ENCODE measurements around the gene NTM. TPM values are rescaled to one million over a fixed set of nuclear protein-coding genes. Genes with fewer than 3 reads are reported as not detected.

NTM gene
- total RNA-seq, 1 donor = 52.2 TPM

DNA sequence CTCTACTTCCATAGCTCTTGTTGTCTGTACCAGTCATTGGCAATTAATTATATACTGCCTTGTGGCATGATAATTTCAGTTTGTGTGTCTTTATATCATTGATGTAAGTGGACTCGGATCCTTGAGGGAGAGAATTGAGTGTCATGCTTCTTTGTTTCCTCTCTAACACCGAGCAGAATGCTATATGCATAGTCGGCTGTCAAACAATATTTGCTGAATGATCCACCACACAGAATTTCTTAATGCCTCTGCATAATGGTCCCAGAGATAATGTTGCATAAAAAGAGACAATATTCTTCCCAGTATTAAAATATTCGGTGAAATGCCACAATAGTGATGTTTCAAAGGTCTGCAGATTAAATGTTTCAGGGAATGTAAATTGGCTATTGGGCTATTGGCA lies 664.8 kb downstream of the NTM start:
- H3K4me3 ChIP-seq (ENCODE audit: low read depth, low read length) = no peak overlapping the region
- TF ChIP-seq, protein P1, sequence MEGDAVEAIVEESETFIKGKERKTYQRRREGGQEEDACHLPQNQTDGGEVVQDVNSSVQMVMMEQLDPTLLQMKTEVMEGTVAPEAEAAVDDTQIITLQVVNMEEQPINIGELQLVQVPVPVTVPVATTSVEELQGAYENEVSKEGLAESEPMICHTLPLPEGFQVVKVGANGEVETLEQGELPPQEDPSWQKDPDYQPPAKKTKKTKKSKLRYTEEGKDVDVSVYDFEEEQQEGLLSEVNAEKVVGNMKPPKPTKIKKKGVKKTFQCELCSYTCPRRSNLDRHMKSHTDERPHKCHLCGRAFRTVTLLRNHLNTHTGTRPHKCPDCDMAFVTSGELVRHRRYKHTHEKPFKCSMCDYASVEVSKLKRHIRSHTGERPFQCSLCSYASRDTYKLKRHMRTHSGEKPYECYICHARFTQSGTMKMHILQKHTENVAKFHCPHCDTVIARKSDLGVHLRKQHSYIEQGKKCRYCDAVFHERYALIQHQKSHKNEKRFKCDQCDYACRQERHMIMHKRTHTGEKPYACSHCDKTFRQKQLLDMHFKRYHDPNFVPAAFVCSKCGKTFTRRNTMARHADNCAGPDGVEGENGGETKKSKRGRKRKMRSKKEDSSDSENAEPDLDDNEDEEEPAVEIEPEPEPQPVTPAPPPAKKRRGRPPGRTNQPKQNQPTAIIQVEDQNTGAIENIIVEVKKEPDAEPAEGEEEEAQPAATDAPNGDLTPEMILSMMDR (IDR thresholded peaks at IDR 0.05; ENCODE audit: insufficient read depth, low read length) = no peak
- DNase-seq (ENCODE audit: low read depth) = no peak

DNA sequence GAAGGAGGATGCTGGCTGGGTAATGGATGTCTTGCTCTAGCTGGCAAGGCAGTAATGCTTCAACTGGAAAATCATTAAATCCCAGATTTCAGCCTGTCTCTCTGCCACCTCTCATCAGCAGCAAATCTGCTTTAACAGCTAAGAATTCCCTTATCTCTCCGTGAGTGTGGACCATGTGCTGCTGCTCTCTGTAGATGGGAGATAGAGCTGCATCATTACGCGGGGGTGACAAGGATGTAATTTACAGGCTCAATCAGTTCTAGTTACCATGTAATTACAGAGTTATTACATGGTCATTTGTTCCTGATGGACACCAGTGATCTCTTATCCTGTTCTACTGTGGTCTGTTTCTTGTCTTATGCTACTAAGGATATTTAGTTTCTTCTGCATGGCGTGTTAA lies 665.4 kb downstream of the NTM start:
- TF ChIP-seq, protein P1 (IDR thresholded peaks at IDR 0.05; ENCODE audit: insufficient read depth, low read length) = no peak
- no peak overlapping the region for H3K4me3 ChIP-seq (ENCODE audit: low read depth, low read length)
- no peak for DNase-seq (ENCODE audit: low read depth)

DNA sequence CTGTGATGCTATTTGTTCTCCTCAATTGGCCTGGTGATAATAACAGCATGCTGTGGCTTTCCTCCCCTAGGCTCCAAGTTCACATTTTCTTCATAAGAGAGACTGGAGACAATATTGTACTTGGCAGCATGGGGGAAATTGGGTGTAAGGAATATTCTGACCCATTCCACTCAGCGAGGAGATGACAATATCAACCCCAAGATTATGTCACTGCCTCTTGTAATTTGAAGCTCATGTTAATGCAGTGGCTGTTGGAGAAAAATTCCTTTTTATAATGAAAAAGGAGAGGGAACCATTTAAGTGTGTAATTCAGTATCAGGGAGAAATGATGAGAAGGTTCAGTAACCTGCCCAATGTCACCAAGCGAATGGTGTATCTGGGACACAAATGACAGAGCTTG lies 665.8 kb downstream of the NTM start:
- DNase-seq (ENCODE audit: low read depth) = no peak
- TF ChIP-seq, protein P1 (IDR thresholded peaks at IDR 0.05; ENCODE audit: insufficient read depth, low read length) = no peak
- H3K4me3 ChIP-seq (ENCODE audit: low read depth, low read length) = no peak overlapping the region

DNA sequence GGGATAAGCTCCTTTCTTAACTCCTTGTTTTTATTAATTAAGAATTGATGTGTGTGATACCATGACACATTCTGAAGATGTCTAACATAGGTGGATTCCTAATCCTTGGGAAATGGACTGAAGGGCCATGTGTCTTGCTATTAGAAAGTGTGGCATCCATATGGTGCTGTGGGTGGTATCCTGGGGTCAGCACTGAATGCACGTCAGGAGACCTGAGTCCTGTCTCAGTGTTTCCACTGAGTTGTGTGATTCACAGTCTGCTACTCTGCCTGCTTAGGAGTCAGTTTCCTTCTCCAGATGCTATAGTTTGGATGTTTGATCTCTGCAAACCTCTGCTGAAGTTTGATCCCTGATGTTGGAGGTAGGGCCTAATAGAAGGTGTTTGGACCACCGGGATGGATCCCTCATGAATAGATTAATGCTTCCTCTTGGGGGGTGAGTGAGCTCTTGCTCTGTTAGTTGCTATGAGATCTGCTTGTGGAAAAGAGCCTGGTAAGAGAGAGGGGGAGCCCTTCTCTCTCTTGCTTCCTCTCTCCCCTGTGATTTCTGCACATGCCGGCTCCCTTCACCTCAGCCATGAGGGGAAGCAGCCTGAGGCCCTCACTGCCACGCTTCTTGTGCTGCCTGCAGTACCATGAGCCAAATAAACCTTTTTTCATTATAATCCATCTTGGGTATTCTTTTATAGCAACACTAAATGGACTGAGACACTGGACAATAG lies 666.5 kb downstream of the NTM start:
- H3K4me3 ChIP-seq (ENCODE audit: low read depth, low read length) = no peak overlapping the region
- TF ChIP-seq, protein P1 (IDR thresholded peaks at IDR 0.05; ENCODE audit: insufficient read depth, low read length) = no peak
- DNase-seq (ENCODE audit: low read depth) = no peak

DNA sequence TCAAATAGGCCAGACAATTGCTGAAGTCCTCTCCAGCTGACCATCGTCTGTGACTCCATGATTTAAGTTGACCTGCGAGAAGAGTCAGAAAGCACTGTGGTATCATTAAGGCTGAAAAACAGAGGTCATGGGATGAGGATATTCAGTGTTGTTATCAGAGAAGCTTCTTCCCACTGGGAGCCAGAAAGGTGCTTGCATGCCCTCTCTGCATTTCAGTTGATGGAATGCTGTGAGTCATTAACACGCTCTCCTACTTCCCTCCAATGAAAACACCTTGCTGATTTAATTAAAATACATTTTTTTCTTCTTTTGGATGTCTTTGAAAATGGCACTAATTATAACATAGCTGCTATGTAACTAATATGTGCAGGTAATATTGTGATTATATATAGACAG lies 667.0 kb downstream of the NTM start:
- DNase-seq (ENCODE audit: low read depth) = no peak
- TF ChIP-seq, protein P1 (IDR thresholded peaks at IDR 0.05; ENCODE audit: insufficient read depth, low read length) = no peak
- no peak overlapping the region for H3K4me3 ChIP-seq (ENCODE audit: low read depth, low read length)

DNA sequence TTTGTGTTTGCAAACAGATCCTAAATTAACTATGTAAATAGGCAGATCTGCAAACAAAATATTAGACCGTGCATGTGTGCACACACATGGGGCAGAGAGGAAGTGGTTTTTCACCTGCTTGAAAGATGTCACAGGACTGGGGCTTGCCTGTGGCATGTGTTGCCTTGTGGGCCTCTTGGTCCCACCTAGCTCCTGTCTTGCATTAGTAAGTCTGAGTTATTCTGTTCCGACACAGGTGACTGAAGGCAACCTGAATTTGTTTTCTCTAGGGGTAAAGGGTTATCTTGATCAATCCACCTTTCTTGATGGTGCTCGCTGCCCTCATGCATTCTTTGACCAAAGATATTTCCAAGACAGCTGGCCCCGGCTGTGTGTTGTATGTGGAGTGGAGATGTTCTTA lies 667.5 kb downstream of the NTM start:
- no peak overlapping the region for H3K4me3 ChIP-seq (ENCODE audit: low read depth, low read length)
- no peak for DNase-seq (ENCODE audit: low read depth)
- TF ChIP-seq, protein P1 (IDR thresholded peaks at IDR 0.05; ENCODE audit: insufficient read depth, low read length) = no peak

DNA sequence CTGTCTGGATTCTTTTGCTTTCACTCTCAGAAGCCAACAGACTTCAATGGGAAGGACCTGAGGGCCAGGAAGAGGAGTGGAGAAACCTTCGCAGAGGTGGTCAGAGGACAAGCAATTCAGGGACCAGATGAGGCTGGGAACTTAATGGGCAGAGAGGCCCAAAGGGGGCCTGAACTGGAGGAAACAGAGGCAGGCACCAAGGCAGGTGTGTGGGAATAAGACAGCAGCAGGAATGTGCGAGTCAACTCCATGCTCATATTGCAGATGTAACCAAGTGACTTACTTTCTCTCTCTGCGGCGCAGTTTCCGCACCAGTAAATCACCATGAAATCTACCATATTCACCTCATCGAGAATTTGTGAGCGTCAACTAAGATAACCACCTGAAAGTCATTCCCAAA lies 669.1 kb downstream of the NTM start:
- DNase-seq (ENCODE audit: low read depth) = no peak
- no peak overlapping the region for H3K4me3 ChIP-seq (ENCODE audit: low read depth, low read length)
- TF ChIP-seq, protein P1 (IDR thresholded peaks at IDR 0.05; ENCODE audit: insufficient read depth, low read length) = no peak

All from fibroblast of the aortic adventitia (primary cell).